ENCODE results near the gene HDLBP.

HDLBP gene, protein sequence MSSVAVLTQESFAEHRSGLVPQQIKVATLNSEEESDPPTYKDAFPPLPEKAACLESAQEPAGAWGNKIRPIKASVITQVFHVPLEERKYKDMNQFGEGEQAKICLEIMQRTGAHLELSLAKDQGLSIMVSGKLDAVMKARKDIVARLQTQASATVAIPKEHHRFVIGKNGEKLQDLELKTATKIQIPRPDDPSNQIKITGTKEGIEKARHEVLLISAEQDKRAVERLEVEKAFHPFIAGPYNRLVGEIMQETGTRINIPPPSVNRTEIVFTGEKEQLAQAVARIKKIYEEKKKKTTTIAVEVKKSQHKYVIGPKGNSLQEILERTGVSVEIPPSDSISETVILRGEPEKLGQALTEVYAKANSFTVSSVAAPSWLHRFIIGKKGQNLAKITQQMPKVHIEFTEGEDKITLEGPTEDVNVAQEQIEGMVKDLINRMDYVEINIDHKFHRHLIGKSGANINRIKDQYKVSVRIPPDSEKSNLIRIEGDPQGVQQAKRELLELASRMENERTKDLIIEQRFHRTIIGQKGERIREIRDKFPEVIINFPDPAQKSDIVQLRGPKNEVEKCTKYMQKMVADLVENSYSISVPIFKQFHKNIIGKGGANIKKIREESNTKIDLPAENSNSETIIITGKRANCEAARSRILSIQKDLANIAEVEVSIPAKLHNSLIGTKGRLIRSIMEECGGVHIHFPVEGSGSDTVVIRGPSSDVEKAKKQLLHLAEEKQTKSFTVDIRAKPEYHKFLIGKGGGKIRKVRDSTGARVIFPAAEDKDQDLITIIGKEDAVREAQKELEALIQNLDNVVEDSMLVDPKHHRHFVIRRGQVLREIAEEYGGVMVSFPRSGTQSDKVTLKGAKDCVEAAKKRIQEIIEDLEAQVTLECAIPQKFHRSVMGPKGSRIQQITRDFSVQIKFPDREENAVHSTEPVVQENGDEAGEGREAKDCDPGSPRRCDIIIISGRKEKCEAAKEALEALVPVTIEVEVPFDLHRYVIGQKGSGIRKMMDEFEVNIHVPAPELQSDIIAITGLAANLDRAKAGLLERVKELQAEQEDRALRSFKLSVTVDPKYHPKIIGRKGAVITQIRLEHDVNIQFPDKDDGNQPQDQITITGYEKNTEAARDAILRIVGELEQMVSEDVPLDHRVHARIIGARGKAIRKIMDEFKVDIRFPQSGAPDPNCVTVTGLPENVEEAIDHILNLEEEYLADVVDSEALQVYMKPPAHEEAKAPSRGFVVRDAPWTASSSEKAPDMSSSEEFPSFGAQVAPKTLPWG (N-terminal part only)

GRCh38 chr2:241315093-241315878 lies at the start of gene HDLBP:
Gene HDLBP, minus strand, starts transcription at chr2:241315672. Its CDS starts 48,803 bp downstream, at chr2:241266869.
- DNase-seq = peak; percentile 95

DNA sequence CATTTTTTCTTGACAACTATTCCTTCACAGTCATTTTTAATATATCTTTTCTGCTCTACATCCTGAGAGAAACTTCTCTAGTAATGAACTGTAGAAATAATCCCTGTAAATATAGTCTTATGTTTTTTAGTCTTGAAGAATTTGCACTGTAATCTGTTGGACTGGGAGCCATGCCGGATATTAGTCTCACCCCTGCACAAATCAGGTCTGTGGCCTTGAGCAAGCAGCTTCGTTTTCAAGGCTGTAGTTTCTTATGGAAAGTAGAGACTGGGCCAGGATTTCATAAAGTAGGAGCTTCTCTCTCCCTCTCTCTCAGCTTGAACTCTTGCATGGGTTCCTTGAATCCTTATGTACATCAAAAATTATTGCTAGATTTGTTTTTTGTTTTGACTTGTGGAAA lies 49.3 kb upstream of the HDLBP start:
- DNase-seq = no peak

DNA sequence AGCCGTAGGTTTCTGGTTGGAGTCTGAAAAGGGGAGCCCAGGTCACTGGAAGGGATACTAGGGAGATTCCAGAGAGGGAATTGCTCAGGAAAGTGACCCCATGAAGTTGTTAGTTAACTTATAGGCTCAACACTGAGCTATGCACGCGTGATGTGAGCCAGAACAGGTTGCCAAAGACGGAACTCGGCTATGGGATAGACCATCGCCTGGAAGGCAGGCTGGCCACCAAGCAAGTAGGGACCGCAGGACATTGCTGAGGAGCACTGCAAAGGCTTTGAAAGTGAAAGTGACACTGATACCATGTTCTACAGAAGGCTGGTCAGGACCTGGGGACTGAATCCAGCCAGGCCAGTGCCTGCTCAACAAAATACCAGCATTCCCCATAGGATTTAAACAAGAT lies 48.0 kb upstream of the HDLBP start:
- DNase-seq = no peak

GRCh38 chr2:241359481-241360045 lies 44.1 kb upstream of the HDLBP start:
- no peak for DNase-seq

DNA sequence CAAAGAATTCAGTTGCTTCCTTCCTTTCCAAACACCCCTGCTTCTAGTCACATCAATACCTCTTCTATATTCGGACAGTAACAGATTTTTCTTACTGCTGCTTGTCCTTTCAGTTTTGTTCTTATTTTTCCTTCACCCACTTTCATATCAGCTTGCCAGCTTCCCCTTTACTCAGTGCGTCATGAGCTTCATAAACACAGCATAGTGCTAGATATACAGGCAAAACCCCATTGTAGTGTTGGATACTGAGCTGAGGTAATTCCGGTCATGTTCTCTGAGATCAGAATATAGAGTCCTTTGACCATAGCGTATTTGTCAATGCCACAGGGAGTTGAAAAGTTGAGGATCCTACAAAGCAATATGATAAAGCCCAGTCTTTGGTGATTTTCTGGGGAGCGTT lies 43.0 kb upstream of the HDLBP start:
- DNase-seq = no peak

- DNase-seq = no peak
Measured at GRCh38 chr2:241357531-241357930, 42.1 kb upstream of the HDLBP start.

DNA sequence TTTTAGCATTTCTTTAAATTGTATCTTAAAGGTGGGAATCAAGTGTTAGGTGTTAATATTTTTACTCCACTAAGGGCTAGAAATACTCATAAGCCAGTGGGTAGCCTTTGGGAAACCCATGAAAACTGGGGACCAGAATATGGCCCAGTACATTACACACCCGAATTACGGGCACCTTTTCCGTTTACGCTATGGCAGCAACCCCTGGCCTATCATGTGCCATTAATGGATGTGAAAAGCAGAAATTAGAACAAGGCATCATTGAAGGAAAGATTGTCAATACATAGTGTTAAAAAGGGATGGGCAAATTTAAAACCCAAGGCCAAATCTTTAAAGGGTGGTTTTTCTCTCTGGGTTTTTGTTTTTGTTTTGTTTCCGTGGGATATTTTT lies 41.4 kb upstream of the HDLBP start:
- DNase-seq = no peak

- DNase-seq = peak; percentile 96
Measured at GRCh38 chr2:241355983-241356870, 40.8 kb upstream of the HDLBP start, which contains the start of gene FARP2. Gene FARP2, plus strand, starts transcription at chr2:241356285. Its CDS starts 16,823 bp downstream, at chr2:241373108.

GRCh38 chr2:241354668-241355658 lies 39.5 kb upstream of the HDLBP start:
- no peak for DNase-seq

DNA sequence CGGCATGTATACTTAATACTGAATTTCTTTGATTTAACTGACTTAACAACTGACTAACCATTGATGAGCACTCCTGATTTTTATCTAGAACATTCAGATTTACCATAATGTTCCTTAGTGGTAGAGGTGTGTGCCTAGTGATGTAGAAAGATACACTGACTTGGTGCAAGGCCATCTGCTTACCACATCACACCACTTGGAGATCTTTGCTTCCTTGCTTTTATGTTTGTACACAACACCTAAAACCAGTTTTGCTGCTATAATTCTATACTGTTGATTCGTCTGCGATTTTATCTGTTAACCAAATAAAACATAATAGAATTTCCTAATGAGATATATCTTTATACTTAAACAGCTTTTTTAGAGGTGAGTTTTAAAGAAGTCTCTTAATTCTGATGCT lies 36.8 kb upstream of the HDLBP start:
- DNase-seq = no peak

DNA sequence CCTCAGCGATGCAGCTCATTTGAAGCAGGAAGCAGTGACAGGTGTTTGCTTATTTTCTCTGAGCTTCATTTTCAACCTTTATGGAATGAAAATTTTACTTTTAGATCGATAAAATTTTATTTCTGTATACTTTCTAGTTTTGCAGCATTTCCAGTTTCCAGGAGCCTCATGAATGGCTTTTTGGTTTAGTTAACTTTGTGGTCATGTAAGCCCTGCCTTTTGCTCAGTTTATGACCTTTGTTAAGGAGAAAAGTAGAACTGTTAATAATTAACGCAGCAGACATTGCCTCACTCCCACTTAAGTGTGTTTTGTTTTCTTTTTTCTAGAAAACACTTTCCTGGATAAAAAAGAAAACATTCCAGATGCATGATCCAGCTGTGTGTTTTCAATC lies 36.2 kb upstream of the HDLBP start:
- DNase-seq = no peak

GRCh38 chr2:241350878-241351639 lies 35.6 kb upstream of the HDLBP start:
- no peak for DNase-seq

GRCh38 chr2:241350530-241350877 lies 35.0 kb upstream of the HDLBP start:
- no peak for DNase-seq

DNA sequence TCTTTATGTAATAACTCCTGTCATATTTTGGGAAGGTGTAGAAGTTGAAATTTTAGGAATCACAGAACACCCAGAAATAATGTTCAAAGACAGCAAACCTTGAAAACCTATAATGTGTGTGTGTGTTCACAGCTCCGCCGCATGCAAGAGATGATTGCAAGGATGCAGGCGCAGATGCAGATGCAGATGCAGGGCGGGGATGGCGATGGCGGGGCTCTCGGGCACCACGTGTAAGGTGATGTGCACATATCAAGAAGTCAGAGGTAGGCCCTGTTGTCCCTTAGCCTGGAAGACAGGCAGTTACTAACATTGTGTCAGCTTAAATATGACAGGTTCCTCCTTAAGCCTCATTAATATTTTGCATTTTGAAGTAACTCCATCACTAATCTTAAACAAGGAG lies 34.5 kb upstream of the HDLBP start:
- DNase-seq = no peak

- DNase-seq = no peak
Measured at GRCh38 chr2:241344925-241345651, 29.6 kb upstream of the HDLBP start.

- no peak for DNase-seq
Measured at GRCh38 chr2:241340631-241341163, 25.2 kb upstream of the HDLBP start.

- DNase-seq = no peak
Measured at GRCh38 chr2:241339839-241340630, 24.6 kb upstream of the HDLBP start.

All from DMS79 treated with DMSO at 0.1 percent for 48 hours (cell line).